Heart left ventricle (tissue), 16 donors: ENCODE data around the gene ARL13A. TPM values are rescaled to one million over a fixed set of nuclear protein-coding genes. Genes with fewer than 3 reads are reported as not detected.

Source experiments
- ATAC-seq, 4 donors: fragments of 200-7000 bp; cut with Tn5 transposase; one replicate each; pipeline ENCODE4 v1.9.1; 2020 to 2022; ENCODE audit warnings: moderate library complexity in 4 of 4, mild to moderate bottlenecking in 3 of 4, moderate number of reproducible peaks in 1 of 4
- DNase-seq, 5 donors: peaks; one replicate each; pipeline ENCODE4 v3.0.0-alpha.2; 2020
- H3K27ac ChIP-seq, 12 donors: fragments of 200-600 bp; sonication (generic) in 4 of 12; one replicate each; pipeline versions ENCODE4 v1.5.0 to v1.8.0; 2016 to 2022; ENCODE audit warnings: mild to moderate bottlenecking in 2 of 12
- H3K27me3 ChIP-seq, 9 donors: fragments of 200-600 bp; sonication (generic) in 2 of 9; one replicate each; pipeline versions ENCODE4 v1.5.1 to v1.8.0; 2016 to 2022; ENCODE audit warnings: mild to moderate bottlenecking in 3 of 9
- H3K36me3 ChIP-seq, 9 donors: fragments of 200-600 bp; sonication (generic) in 2 of 9; one replicate each; pipeline versions ENCODE4 v1.5.0 to v1.8.0; 2018 to 2022; ENCODE audit warnings: mild to moderate bottlenecking in 2 of 9
- H3K4me1 ChIP-seq, 12 donors: fragments of 200-600 bp; sonication (generic) in 4 of 12; one replicate each; pipeline versions ENCODE4 v1.5.0 to v1.8.0; 2016 to 2022; ENCODE audit warnings: mild to moderate bottlenecking in 3 of 12
- H3K4me3 ChIP-seq, 12 donors: fragments of 200-600 bp; sonication (generic) in 4 of 12; one replicate each; pipeline versions ENCODE4 v1.5.0 to v1.8.0; 2017 to 2022; ENCODE audit warnings: mild to moderate bottlenecking in 9 of 12, moderate library complexity in 4 of 12
- H3K9me3 ChIP-seq, 12 donors: fragments of 200-600 bp; sonication (generic) in 4 of 12; one replicate each; pipeline versions ENCODE4 v1.5.0 to v1.8.0; 2016 to 2022; ENCODE audit warnings: mild to moderate bottlenecking in 1 of 12
- CTCF ChIP-seq, 12 donors: fragments of 200-600 bp; sonication (generic) in 4 of 12; IDR thresholded peaks; one replicate each; pipeline versions ENCODE4 v1.5.0 to v1.8.0; 2018 to 2022; ENCODE audit warnings: antibody characterized with exemption in 12 of 12, mild to moderate bottlenecking in 5 of 12
- POLR2A ChIP-seq, 2 donors: fragments of 450-650 bp; IDR thresholded peaks; one replicate each; pipeline ENCODE4 v1.6.1; 2017; ENCODE audit warnings: antibody characterized with exemption in 2 of 2, mild to moderate bottlenecking in 2 of 2, moderate library complexity in 2 of 2
- WGBS, 4 donors: extraction: QIAGEN DNeasy Blood & Tissue Kit in 2 of 4; methylation state at CpG; one replicate each; pipeline versions ENCODE4 v1.1.5 to v1.1.7; 2013 to 2018; 5-methylcytosine and 5-hydroxymethylcytosine counted together
- intact Hi-C, 10 donors: fragments of 100-400 bp; cut with DNase I; formaldehyde crosslinking; loops; one replicate each; pipeline versions ENCODE4 v1.11.1 to v1.14.2; 2022
- long read RNA-seq, 3 donors: library from polyadenylated mRNA; unstranded; transcript quantifications; one replicate each; pipeline ENCODE4 v2.0.0, GENCODE V29; 2020 to 2021
- polyA plus RNA-seq, 2 donors: library from polyadenylated mRNA; stranded (reverse); fragments of 200-250 nt; gene quantifications; one replicate each; pipeline ENCODE4 v1.2.3, GENCODE V29; 2013
- total RNA-seq, 9 donors: library from RNA; depleted of rRNA in 2 of 9; stranded (reverse); fragments of >200 nt in 2 of 9; fragmentation: NEBNext Ultra II Directional in 3 of 9; extraction: Animal tissue kit (Norgen Biotek cat#: 25700) in 3 of 9; gene quantifications; one replicate each; pipeline versions ENCODE4 v1.1.0 to v1.2.4, GENCODE V29; 2016 to 2023
- donor health status: ischemic (EF 13 %, LVEDD 7.1; RV severe dilation, severe dysfunction).
- donor health status: healthy with polysubstance abuse.
- donor health status: DM: no; HTN: yes; CAD: no.
- donor health status: DM: no; HTN: no; CAD: no.
- donor health status: ischemic (EF 25% LVEDD 6.9; RV normal size, moderate dysfunction).
- donor health status: ischemic (EF 25% LVEDD 5.7; RV mildly dilated, moderate dysfunction).
- donor health status: healthy.
- donor health status: DM: yes; HTN: yes; CAD: no.
- donor health status: ischemic (EF 35%, LVEDD 5.7; RV mildly dilated, moderate dysfunction).
- donor health status: nonischemic (EF 11% LVEDD 7.7; RV severe dilation, severe dysfunction).
- donor health status: DM: yes; HTN: yes; CAD: no.
- donor health status: PGD.
- donor health status: ischemic (EF 29% LVEDD 5.4; RV normal size, mild dysfunction).
- donor health status: nonischemic (EF 23%, LVEDD 6.1; RV moderate dilation, normal function).

ARL13A gene
- total RNA-seq (not detected), polyA plus RNA-seq (not detected)
- long read RNA-seq, donor 1, result 0 reads
- long read RNA-seq, donor 2, result 0 reads
- long read RNA-seq, donor 3, result 0 reads

DNA sequence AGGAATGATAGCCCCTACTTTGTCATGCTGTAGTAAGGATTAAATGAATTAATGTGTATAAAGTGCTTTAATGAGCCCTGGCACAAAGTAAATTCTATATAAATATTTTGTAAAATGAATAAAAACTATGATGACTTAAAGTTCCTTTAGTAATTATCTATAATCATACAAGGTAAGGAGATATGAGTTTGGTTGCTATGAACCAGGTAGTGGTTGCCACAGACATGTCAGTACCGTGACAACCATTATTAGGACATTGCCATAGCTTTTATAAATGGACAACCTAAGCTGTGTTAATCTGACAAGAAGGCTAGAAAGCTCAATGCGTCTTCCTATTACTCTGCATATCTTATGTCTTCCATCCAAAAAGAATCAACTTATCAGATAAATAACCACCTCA lies at the start of gene ARL13A:
TSS of gene ARL13A (plus strand) at position 301 of the 400 bp plus-strand sequence. CDS start 3,982 bp downstream, outside the sequence.
- H3K4me3 ChIP-seq, result no peak within 1 kb of the TSS
- intact Hi-C loops, result no loop called here
- H3K27me3 ChIP-seq, result no peaks in the 10 kb centered on the region
- H3K27ac ChIP-seq, result no peak within 1 kb of the TSS
- DNase-seq (no peak), ATAC-seq (no peak)
- no peaks in the 10 kb centered on the region for H3K4me1 ChIP-seq
- no peaks in the 10 kb centered on the region for H3K36me3 ChIP-seq
- 66 to 97% (median 79%) methylated on average over 2 of the region's 2 CpGs for WGBS, 4 donors
- H3K9me3 ChIP-seq, result no peaks in the 10 kb centered on the region
- TF ChIP-seq CTCF (IDR thresholded peaks at IDR 0.05) (no peak), POLR2A (IDR thresholded peaks at IDR 0.05) (no peak)

DNA sequence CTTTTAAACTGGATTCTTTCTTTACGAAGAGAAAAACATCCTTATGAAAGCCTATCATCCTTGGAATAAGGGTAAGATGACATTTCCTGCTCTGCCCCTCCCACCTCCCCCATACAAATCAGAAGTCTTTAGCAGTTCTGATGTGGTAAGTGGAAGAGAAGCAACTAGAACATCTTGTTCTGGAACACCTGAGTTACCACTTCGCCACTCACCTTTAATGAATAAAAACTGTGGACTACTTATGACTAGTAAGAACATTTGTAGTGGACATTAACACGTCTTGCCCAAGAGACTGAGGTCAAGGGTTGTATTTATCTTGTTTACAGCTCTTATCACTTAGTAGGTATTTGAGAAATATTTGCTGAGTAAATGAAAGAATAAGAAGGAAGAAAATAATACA lies 45.1 kb upstream of the ARL13A start:
- 65 to 86% (median 76%) methylated on average over 3 of the region's 3 CpGs for WGBS, 4 donors
- no peaks in the 10 kb centered on the region for H3K9me3 ChIP-seq
- H3K4me3 ChIP-seq, result no peak overlapping the region
- TF ChIP-seq POLR2A (IDR thresholded peaks at IDR 0.05), result no peak
- TF ChIP-seq CTCF (IDR thresholded peaks at IDR 0.05), result no peak
- peaks cover 0 to 31% (median 0%) of the 10 kb centered on the region in 9 donors for H3K27me3 ChIP-seq
- H3K27ac ChIP-seq, result no peak overlapping the region
- no peaks in the 10 kb centered on the region for H3K36me3 ChIP-seq
- intact Hi-C loops, result no loop called here
- H3K4me1 ChIP-seq, result no peaks in the 10 kb centered on the region
- ATAC-seq (no peak), DNase-seq (no peak)

GRCh38 chrX:100926453-100926852 lies 43.1 kb upstream of the ARL13A start:
- H3K36me3 ChIP-seq, result no peaks in the 10 kb centered on the region

More at GRCh38 chrX:100926453-100926852, 43.1 kb upstream of the ARL13A start:
- DNase-seq, result no peak
- no peak for ATAC-seq
- no peaks in the 10 kb centered on the region for H3K9me3 ChIP-seq
- no peaks in the 10 kb centered on the region for H3K4me1 ChIP-seq
- 67 to 88% (median 80%) methylated on average over 2 of the region's 2 CpGs for WGBS, 4 donors
- intact Hi-C loops, result no loop called here
- H3K4me3 ChIP-seq, result no peak overlapping the region
- peaks cover 0 to 41% (median 0%) of the 10 kb centered on the region in 9 donors for H3K27me3 ChIP-seq
- no peak overlapping the region for H3K27ac ChIP-seq
- TF ChIP-seq POLR2A (IDR thresholded peaks at IDR 0.05), result no peak
- TF ChIP-seq CTCF (IDR thresholded peaks at IDR 0.05), result no peak
